GM19397 (cell line): ENCODE measurements around the gene PSTK.

Experiments
- ATAC-seq: cut with Tn5 transposase; IDR thresholded peaks from one replicate; pipeline ENCODE4 v1.9.1; 2021; ENCODE audit warnings: mild to moderate bottlenecking, moderate library complexity; ENCODE audit not compliant: unreplicated experiment

Gene PSTK

GRCh38 chr10:122992031-122992585, 11.9 kb downstream of the PSTK start:
- ATAC-seq: no peak

- ATAC-seq: no peak
Measured at GRCh38 chr10:122993797-122994336, 13.7 kb downstream of the PSTK start.

DNA sequence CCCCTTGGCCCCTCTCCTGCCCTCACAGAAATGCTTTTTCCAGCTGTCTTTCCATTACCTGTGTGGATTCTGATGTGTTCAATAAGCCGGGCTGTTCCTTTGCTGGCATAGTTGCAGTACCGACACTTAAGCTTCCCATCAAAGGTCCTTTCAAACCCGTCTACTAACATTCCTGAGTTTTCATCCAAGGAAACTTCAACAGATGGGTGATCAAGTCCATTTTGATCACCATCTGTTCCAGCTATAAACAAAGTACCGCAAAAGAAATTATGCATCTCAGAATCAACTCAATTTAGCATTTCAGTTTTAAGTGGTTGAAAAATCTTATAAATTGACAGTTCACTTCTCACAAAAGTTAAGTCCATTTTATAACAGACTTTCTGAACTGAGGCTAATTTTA, 15.7 kb downstream of the PSTK start:
- no peak for ATAC-seq

DNA sequence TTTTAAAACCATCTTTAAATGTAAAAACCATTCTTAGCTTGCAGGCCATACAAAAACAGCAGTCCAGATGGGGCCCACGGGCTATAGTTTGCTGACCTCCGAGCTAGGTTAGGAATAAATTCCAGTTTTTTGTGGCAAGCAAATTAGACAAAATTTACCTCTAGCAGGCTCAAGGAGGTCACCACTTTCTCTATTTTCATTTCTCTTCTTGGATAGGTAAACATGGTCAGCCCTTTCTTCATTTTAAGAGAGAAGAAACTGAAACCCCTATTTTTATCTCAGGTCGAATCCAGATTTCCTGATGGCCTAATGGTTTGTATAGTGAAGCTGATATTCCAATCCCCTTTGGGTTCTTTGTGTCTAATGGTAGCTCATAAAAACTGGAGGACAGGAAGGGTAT, 17.7 kb downstream of the PSTK start:
- no peak for ATAC-seq

DNA sequence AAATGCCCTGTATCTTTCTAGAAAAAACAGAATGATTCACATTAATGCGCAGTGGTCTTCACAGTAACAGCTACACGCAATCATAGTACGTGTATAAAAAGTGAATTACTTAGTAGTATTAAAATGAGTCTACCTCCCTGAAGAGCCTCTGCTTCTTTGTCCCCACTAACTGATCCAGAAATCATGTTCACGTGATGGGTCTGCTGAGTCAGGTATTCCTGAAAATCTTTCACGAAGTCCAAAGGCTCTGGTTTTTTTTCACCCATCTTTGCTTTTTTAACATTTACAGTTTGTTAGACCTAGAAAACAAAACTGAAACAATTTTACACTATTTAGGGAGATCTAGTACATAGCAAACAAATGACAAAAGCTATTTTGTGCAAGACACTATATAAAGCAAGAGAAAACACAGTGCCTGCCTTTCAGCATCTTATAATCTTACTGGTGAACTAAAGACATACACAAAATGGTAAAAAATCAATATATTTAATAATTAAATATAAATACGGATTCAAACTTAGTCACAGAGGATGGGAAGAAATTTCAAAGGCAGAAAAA, 18.2 kb downstream of the PSTK start:
- no peak for ATAC-seq

- no peak for ATAC-seq
Measured at GRCh38 chr10:122998934-122999333, 18.7 kb downstream of the PSTK start.

GRCh38 chr10:122999347-122999746, 19.1 kb downstream of the PSTK start:
- no peak for ATAC-seq

DNA sequence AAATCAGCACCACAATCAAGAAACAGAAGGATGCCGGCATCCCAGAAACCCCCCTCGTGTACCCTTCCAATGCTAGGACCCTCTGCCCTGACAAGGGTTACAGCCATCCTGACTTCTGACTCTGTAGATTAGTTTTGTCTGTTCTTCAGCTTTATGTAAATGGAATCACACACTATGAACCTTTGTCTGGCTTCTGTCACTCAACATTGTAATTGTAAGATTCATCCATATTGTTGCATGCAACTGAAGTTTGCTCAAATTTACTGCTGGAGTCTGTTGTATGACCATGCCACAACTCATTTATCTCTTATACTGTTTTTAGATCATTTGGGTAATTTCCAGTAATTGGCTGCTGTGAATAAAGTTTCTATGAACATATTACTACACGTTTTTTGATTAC, 20.0 kb downstream of the PSTK start:
- no peak for ATAC-seq

GRCh38 chr10:123001370-123001769, 21.2 kb downstream of the PSTK start:
- ATAC-seq: no peak

GRCh38 chr10:123004298-123004697, 24.1 kb downstream of the PSTK start:
- ATAC-seq: no peak

DNA sequence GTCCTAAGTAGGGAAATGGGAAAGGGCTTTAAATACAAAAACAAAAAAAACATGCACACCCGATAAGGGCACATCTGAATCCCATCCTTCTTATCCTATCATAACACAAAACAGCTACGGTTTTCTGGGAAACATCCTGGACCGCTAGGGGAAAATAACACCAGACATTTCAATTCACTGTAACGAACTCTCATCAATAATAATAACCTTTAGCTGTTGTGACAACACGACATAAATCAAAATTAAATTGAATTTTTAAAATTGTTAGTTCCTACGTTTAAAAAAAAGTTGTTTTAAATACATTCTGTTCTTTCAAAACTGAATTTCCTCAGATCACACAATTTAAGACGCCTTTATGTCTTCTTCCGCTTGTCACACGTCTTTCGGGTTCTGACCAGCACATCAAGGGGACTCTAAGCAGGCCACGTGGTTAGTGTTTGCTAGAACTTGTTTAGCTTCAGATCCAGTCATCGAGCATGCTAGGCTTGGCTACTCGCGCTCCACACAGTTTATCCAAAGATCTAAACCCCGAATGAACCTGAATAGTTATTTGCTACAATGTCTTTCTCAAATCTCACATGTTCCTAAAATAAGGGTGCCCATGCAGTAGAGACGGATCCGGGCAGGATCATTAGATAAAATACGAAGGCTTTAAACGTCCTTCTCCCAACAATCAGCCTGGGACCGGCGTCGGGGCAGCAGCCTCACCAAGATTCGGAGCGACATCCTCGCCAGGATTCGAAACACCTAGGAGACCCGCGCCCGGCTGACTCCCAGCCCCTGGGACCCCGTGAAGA, 27.6 kb downstream of the PSTK start:
- ATAC-seq: no peak

- peak; percentile 85 for ATAC-seq
Measured at GRCh38 chr10:123008355-123009104, 28.3 kb downstream of the PSTK start, which contains the start of the genes ACADSB and IKZF5. Gene ACADSB (plus strand): TSS chr10:123009006. CDS start chr10:123009030, 24 bp downstream. Gene IKZF5 (minus strand): TSS chr10:123008795. CDS start chr10:122998625, 10,170 bp downstream.

- peak; percentile 27 for ATAC-seq
Measured at GRCh38 chr10:123009105-123009820, 29.1 kb downstream of the PSTK start.

GRCh38 chr10:123011987-123012386, 31.8 kb downstream of the PSTK start:
- no peak for ATAC-seq

DNA sequence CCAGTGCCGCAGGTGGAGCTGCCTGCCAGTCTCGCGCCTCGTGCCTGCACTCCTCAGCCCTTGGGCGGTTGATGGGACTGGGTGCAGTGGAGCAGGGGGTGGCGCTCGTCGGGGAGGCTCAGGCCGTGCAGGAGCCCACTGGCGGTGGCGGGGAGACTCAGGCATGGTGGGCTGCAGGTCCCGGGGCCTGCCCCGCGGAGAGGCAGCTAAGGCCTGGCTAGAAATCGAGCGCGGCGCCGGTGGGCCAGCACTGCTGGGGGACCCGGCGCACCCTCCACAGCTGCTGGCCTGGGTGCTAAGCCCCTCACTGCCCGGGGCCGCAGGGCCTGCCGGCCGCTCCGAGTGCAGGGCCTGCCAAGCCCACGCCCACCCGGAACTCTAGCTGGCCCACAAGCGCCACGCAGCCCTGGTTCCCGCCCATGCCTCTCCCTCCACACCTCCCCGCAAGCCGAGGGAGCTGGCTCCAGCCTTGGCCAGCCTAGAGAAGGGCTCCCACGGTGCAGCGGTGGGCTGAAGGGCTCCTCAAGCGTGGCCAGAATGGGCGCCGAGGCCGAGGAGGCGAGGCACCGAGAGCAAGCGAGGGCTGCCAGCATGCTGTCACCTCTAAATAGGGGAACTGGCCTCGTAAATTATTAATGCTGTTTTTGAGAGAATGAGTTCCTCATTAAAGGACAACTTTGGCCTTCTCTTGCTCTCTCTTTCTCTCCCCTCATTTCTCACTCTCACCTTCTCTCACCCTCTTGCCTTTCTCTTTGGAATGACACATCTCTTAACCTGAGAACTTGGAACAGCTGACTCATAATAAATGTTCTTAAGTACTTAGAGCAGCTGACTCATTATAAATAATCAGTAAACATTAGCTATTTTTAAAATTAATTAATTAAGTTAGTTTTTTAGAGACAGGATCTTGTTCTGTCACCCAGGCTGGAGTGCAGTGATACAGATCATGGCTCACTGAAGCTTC, 33.5 kb downstream of the PSTK start:
- no peak for ATAC-seq

- ATAC-seq: no peak
Measured at GRCh38 chr10:123014772-123015171, 34.6 kb downstream of the PSTK start.

DNA sequence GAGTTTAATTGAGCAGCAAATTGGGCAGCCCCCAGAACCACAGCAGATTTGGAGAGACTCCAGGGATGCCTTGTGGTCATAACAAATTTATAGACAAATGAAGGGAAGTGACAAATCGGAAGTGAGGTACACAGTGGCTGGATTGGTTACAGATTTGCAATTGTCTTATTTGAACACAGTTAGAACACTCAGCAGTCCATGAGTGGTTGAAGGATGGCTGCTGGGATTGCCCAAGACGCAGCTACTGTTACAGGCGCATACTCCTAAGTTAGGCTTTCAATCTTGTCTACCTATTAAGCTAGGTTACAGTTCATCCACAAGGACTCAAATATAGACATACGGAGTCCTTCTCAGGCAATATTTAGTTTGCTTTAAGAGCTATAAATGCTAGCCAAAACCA, 36.0 kb downstream of the PSTK start:
- no peak for ATAC-seq

DNA sequence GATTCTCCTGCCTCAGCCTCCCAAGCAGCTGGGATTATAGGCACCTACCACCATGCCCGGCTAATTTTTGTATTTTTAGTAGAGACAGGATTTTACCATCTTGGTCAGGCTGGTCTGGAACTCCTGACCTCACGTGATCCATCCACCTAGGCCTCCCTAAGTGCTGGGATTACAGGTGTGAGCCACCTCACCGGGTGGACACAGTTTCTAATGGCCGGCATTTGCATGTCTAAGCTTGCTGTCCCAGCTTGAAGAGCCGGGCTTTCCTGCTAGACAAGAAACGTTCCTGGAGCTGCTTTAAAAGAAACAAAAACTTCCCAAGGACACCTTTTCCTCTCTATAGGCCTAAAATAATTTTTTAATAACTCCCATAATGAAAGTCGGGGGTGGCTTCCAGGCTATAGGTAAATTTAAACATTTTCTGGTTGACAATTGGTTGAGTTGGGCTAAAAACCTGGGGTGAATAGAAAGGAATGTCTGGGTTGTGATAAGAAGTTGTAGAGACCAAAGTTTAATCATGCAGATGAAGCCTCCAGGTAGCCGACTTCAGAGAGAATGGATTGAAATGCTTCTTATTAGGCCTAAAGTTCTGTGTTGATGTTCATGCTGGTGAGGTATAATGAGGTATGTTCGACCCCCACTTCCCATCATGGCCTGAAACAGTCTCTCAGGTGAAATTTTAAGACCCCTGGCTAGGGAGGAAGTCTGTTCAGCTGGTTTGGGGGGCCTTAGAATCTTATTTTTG, 37.4 kb downstream of the PSTK start:
- no peak for ATAC-seq

- no peak for ATAC-seq
Measured at GRCh38 chr10:123018531-123018930, 38.3 kb downstream of the PSTK start.
